ENCODE measurements around the gene VPS52.
"Not testable (repeated sequence)": the region's sequence is repeated elsewhere in the genome, so short reads cannot be mapped to it uniquely, and the experiment has no call there.

The VPS52 gene

GRCh38 chr6:33271117-33271467 is 584 bp downstream of the VPS52 start:
- no peaks in the 10 kb centered on the region for H3K9me3 ChIP-seq (ENCODE audit: control insufficient read depth, low read length)
- peak overlapping the region; percentile 94 for H3K27ac ChIP-seq (ENCODE audit: low read depth, low read length, severe bottlenecking)
- WGBS, 2 experiments (ENCODE audit: insufficient coverage in 2 of 2): 0 to 1% methylated on average over 4 to 5 of the region's 7 CpGs
- peaks cover 16% of the 10 kb centered on the region for H3K4me1 ChIP-seq (ENCODE audit: control insufficient read depth, insufficient read depth, low read length, poor library complexity, severe bottlenecking)
- peak overlapping the region; percentile 69 for H3K4me3 ChIP-seq (ENCODE audit: extremely low read depth, insufficient read depth, low read length, poor library complexity, severe bottlenecking)
- H3K36me3 ChIP-seq (ENCODE audit: control insufficient read depth, insufficient read depth, low read length): peaks cover 76% of the 10 kb centered on the region

GRCh38 chr6:33264015-33264414 is 7.7 kb downstream of the VPS52 start:
- H3K9me3 ChIP-seq (ENCODE audit: control insufficient read depth, low read length): no peaks in the 10 kb centered on the region
- H3K36me3 ChIP-seq (ENCODE audit: control insufficient read depth, insufficient read depth, low read length): peaks cover 77% of the 10 kb centered on the region
- H3K27ac ChIP-seq (ENCODE audit: low read depth, low read length, severe bottlenecking): no peak overlapping the region
- WGBS, 2 experiments (ENCODE audit: insufficient coverage in 2 of 2): 95 to 98% methylated on average over 3 to 7 of the region's 7 CpGs
- no peak overlapping the region for H3K4me3 ChIP-seq (ENCODE audit: extremely low read depth, insufficient read depth, low read length, poor library complexity, severe bottlenecking)
- no peaks in the 10 kb centered on the region for H3K4me1 ChIP-seq (ENCODE audit: control insufficient read depth, insufficient read depth, low read length, poor library complexity, severe bottlenecking)

GRCh38 chr6:33262490-33262889 is 9.2 kb downstream of the VPS52 start:
- not testable (repeated sequence) for H3K4me1 ChIP-seq (ENCODE audit: control insufficient read depth, insufficient read depth, low read length, poor library complexity, severe bottlenecking); H3K4me3 ChIP-seq (ENCODE audit: extremely low read depth, insufficient read depth, low read length, poor library complexity, severe bottlenecking); H3K9me3 ChIP-seq (ENCODE audit: control insufficient read depth, low read length); H3K27ac ChIP-seq (ENCODE audit: low read depth, low read length, severe bottlenecking)
- 75% methylated on average over 3 of the region's 3 CpGs; no CpG with 5 or more reads in 1 of the 2 experiments for WGBS, 2 experiments (ENCODE audit: insufficient coverage in 2 of 2)
- peaks cover 72% of the 10 kb centered on the region for H3K36me3 ChIP-seq (ENCODE audit: control insufficient read depth, insufficient read depth, low read length)

DNA sequence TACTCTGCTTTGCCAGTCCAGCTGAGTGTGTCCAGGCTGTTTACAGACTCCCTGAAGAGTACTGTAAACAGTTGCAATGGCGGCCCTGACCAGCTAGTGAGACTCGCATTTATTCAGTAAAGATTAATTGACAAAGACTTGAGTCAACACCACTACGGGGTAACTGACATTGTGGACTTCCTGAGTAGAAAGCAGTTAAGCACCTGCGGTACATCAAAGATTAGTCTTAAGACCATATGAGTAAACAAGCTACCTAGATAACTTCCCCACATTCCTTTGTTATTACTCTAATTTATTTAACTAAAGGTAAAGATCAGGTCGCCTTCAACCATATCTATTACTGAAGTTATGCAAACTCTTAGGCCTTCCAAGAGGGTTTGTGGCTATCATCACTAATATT is 12.6 kb downstream of the VPS52 start:
- H3K4me1 ChIP-seq (ENCODE audit: control insufficient read depth, insufficient read depth, low read length, poor library complexity, severe bottlenecking): no peaks in the 10 kb centered on the region
- H3K27ac ChIP-seq (ENCODE audit: low read depth, low read length, severe bottlenecking): no peak overlapping the region
- peaks cover 59% of the 10 kb centered on the region for H3K36me3 ChIP-seq (ENCODE audit: control insufficient read depth, insufficient read depth, low read length)
- H3K9me3 ChIP-seq (ENCODE audit: control insufficient read depth, low read length): no peaks in the 10 kb centered on the region
- H3K4me3 ChIP-seq (ENCODE audit: extremely low read depth, insufficient read depth, low read length, poor library complexity, severe bottlenecking): no peak overlapping the region
- WGBS, 2 experiments (ENCODE audit: insufficient coverage in 2 of 2): 95% methylated on average over 4 of the region's 5 CpGs

DNA sequence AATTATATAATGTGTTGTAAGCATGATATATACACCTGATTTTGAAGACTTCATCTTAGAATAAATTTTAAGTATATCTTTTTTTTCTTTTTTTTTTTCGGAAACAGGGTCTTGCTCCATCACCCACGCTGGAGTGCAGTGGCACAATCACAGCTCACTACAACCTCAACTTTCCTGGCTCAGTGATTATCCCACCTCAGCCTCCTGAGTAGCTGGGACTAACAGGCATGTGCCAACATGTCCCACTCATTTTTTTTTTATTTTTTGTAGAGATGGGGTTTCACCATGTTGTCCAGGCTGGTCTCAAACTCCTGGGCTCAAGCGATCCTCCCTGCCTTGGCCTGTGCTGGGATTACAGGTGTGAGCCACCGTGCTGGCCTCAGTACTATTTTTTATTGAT is 17.1 kb downstream of the VPS52 start:
- no peak overlapping the region for H3K4me3 ChIP-seq (ENCODE audit: extremely low read depth, insufficient read depth, low read length, poor library complexity, severe bottlenecking)
- no peak overlapping the region for H3K27ac ChIP-seq (ENCODE audit: low read depth, low read length, severe bottlenecking)
- no CpG with 5 or more reads among the region's 4 CpGs for WGBS, 2 experiments (ENCODE audit: insufficient coverage in 2 of 2)
- H3K36me3 ChIP-seq (ENCODE audit: control insufficient read depth, insufficient read depth, low read length): peaks cover 43% of the 10 kb centered on the region
- peaks cover 10% of the 10 kb centered on the region for H3K4me1 ChIP-seq (ENCODE audit: control insufficient read depth, insufficient read depth, low read length, poor library complexity, severe bottlenecking)
- H3K9me3 ChIP-seq (ENCODE audit: control insufficient read depth, low read length): no peaks in the 10 kb centered on the region

GRCh38 chr6:33252759-33253158 is 18.9 kb downstream of the VPS52 start:
- Histone ChIP-seq H3K4me3 (ENCODE audit: extremely low read depth, insufficient read depth, low read length, poor library complexity, severe bottlenecking) (no peak overlapping the region), H3K27ac (ENCODE audit: low read depth, low read length, severe bottlenecking) (no peak overlapping the region), H3K9me3 (ENCODE audit: control insufficient read depth, low read length) (no peaks in the 10 kb centered on the region), H3K36me3 (ENCODE audit: control insufficient read depth, insufficient read depth, low read length) (peaks cover 31% of the 10 kb centered on the region), H3K4me1 (ENCODE audit: control insufficient read depth, insufficient read depth, low read length, poor library complexity, severe bottlenecking) (peaks cover 10% of the 10 kb centered on the region)

DNA sequence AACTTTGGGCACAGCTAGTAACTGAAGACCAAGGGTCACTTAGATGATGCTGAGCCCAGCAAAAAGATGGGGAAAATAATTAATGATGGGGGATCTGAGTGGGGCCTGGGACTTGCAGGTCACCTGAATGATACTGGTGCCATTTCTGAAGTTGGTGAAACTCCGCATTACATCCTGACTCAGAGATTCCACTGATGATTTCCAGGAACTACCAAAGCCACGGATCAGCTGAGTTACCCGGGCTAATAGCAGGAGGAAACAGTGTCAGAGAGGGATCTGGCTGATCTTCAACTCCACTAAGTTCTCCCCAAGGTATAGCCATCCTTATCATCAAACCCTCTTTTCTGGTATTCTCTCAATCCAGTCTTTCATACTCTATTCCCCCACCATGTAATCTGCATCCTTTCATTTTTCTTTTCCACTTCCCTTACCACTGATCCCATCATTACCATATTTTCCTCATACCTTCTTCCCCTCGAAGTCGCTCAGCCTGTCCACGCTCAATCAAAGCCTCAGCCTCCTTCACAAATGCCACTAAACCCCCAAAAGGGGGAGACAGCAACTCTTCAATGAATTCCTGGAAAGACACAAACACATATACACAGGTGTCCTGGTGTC is 20.2 kb downstream of the VPS52 start:
- peaks cover 19% of the 10 kb centered on the region for H3K36me3 ChIP-seq (ENCODE audit: control insufficient read depth, insufficient read depth, low read length)
- H3K9me3 ChIP-seq (ENCODE audit: control insufficient read depth, low read length): no peaks in the 10 kb centered on the region
- H3K4me3 ChIP-seq (ENCODE audit: extremely low read depth, insufficient read depth, low read length, poor library complexity, severe bottlenecking): no peak overlapping the region
- peaks cover 10% of the 10 kb centered on the region for H3K4me1 ChIP-seq (ENCODE audit: control insufficient read depth, insufficient read depth, low read length, poor library complexity, severe bottlenecking)
- 91 to 92% methylated on average over 5 to 6 of the region's 6 CpGs for WGBS, 2 experiments (ENCODE audit: insufficient coverage in 2 of 2)
- H3K27ac ChIP-seq (ENCODE audit: low read depth, low read length, severe bottlenecking): no peak overlapping the region

- Histone ChIP-seq H3K4me3 (ENCODE audit: extremely low read depth, insufficient read depth, low read length, poor library complexity, severe bottlenecking) (no peak overlapping the region), H3K4me1 (ENCODE audit: control insufficient read depth, insufficient read depth, low read length, poor library complexity, severe bottlenecking) (peaks cover 10% of the 10 kb centered on the region), H3K36me3 (ENCODE audit: control insufficient read depth, insufficient read depth, low read length) (peaks cover 16% of the 10 kb centered on the region), H3K9me3 (ENCODE audit: control insufficient read depth, low read length) (no peaks in the 10 kb centered on the region), H3K27ac (ENCODE audit: low read depth, low read length, severe bottlenecking) (no peak overlapping the region)
- 98 to 99% methylated on average over 9 to 12 of the region's 13 CpGs for WGBS, 2 experiments (ENCODE audit: insufficient coverage in 2 of 2)
Measured at GRCh38 chr6:33250731-33251130, 20.9 kb downstream of the VPS52 start.

DNA sequence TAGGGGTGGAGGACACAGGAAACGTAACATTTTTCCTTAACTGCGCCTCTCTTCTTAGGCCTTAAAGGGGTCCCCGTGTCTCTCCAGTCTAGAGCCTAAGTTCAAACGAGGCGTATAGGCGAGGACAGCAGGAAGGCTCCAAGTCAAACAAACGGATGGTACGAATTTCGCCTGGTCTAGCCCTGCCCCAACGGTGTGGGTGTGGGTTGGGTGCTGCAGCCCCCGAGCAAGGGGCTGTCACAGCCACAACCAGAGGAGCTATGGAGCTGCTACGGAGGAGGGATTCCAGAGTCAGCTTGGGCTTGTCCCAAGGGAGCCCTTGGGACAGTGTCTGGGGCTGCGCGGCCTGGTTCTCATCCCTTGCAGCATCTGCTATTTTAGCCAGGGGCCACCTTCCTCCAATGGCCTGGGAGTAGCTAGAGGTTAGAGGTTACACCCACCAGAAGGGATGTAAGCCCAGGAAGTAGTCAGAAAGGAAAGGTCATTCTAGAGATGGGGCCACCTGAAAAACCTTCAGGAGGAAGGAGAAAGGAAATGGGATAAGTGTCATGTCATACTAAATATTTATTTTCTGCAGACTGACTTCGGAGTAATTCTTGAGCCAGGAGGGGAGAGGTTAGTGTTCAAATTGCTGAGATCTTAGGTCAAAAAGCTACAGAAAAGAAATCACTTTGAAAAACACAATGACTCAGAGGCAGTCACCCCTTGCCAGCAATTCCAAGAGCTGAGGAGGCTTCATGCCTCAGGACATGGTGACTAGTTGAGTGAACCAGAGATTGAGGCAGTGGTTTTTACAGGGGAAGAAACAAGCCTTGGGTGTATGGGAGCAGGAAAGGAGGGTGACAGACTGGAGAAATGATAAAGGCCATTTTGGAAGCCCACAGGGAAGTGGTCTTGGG is 21.7 kb downstream of the VPS52 start:
- Histone ChIP-seq H3K27ac (ENCODE audit: low read depth, low read length, severe bottlenecking) (peak overlapping the region; percentile 79), H3K36me3 (ENCODE audit: control insufficient read depth, insufficient read depth, low read length) (peaks cover 14% of the 10 kb centered on the region), H3K9me3 (ENCODE audit: control insufficient read depth, low read length) (no peaks in the 10 kb centered on the region), H3K4me1 (ENCODE audit: control insufficient read depth, insufficient read depth, low read length, poor library complexity, severe bottlenecking) (peaks cover 10% of the 10 kb centered on the region), H3K4me3 (ENCODE audit: extremely low read depth, insufficient read depth, low read length, poor library complexity, severe bottlenecking) (peak overlapping the region; percentile 48)
- WGBS, 2 experiments (ENCODE audit: insufficient coverage in 2 of 2): 43 to 48% methylated on average over 11 of the region's 15 CpGs

GRCh38 chr6:33248932-33249731 is 22.5 kb downstream of the VPS52 start:
- H3K9me3 ChIP-seq (ENCODE audit: control insufficient read depth, low read length): no peaks in the 10 kb centered on the region
- peak overlapping the region; percentile 79 for H3K27ac ChIP-seq (ENCODE audit: low read depth, low read length, severe bottlenecking)
- 1% methylated on average over 49 to 57 of the region's 58 CpGs for WGBS, 2 experiments (ENCODE audit: insufficient coverage in 2 of 2)
- peaks cover 10% of the 10 kb centered on the region for H3K4me1 ChIP-seq (ENCODE audit: control insufficient read depth, insufficient read depth, low read length, poor library complexity, severe bottlenecking)
- peaks cover 13% of the 10 kb centered on the region for H3K36me3 ChIP-seq (ENCODE audit: control insufficient read depth, insufficient read depth, low read length)
- H3K4me3 ChIP-seq (ENCODE audit: extremely low read depth, insufficient read depth, low read length, poor library complexity, severe bottlenecking): peak overlapping the region; percentile 48
